HG02678 (cell line): ENCODE results near the gene VRTN.
"Not testable (repeated sequence)": the region's sequence is repeated elsewhere in the genome, so short reads cannot be mapped to it uniquely, and the experiment has no call there.

ENCODE experiments used
- ATAC-seq: cut with Tn5 transposase; IDR thresholded peaks from one replicate; pipeline ENCODE4 v1.9.1; 2021; ENCODE audit warnings: mild to moderate bottlenecking, moderate library complexity; ENCODE audit not compliant: unreplicated experiment

Gene VRTN

DNA sequence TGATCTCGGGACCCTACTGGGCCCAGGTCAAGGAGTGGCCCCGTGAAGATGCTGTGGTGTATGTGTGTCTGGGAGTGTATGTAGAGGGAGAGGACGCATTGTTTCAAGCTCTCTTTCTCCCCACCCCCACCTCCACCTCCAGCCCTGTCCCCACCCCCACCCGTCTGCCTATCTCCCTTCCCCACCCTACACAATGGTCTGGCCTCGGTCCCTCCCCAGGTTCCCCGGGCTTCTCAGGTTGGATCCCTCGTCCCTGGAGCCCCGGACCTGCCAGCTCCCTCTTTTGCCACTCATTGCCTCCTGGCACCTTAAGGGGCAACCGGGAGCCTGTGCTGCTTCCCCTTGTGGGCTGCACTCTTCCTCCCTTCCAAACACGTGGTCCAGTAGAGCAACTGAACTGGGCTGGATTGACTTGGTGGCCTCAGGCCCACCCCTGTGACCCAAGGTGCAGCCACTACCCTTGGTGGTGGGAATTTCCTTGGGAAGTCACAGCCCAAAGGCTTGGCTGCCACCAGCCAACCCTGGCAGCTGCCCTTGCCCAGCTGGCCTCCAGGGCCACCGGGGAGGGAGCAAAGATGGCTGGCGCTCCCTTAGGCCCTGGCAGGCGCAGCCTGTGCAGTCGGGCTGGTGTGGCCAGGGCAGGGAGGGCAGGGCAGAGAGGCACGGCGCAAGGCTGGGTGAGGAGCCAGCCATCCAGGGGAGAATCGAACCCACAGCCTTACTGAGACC lies 628 bp downstream of the VRTN start:
- no peak for ATAC-seq

DNA sequence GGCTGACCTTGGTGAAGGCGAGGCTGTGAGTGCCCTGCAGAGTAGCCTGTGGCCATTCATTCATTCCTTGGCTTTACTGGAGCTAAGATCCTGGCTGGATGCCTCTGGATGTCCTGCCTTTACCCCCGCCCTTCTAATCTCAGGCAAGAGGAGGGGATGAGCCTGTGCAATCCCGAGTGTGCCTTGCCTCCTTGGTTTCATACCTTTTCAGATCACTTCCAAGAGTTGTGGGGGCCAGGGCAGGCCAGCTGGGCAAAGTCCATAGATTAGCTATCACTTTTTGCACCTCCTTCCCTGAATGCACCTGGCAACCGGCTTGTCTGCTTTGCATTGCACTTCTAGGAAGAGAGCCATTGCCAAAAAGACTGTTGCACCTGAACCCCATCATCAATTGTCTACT lies 1.5 kb downstream of the VRTN start:
- ATAC-seq, result no peak

DNA sequence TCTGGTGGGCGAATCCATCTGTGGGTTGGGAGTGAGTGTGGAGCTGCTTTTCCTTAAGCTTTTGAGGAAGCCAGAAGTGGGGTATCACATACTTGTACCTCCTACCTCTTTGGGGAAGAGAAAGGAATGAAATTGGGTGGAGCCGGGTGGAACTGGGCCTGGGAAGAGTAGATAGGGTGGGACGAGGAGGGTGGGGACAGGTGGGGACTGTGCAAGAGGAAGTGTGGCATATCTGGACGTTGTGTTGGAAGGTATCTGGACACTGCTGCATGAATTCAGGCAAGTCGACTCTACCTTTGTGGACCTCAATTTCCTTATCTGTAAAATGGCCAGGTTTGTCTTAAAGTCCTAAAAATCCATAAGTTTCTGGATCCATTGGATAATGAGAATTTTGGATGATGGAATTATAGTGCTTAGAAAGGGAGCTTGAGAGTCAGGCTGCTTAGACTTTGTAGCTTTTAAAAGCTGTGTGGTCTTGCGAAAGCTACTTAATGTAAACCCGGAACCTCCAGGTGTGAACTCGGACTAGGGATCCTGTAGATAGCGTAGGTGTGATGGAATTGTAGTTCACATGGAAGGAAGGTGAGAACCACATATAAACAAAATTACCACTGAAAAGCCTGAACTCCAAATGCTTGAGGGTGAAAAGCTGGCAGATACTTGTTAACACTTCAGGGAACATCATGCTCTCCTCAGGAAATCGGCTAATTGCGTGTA lies 2.1 kb downstream of the VRTN start:
- no peak for ATAC-seq

DNA sequence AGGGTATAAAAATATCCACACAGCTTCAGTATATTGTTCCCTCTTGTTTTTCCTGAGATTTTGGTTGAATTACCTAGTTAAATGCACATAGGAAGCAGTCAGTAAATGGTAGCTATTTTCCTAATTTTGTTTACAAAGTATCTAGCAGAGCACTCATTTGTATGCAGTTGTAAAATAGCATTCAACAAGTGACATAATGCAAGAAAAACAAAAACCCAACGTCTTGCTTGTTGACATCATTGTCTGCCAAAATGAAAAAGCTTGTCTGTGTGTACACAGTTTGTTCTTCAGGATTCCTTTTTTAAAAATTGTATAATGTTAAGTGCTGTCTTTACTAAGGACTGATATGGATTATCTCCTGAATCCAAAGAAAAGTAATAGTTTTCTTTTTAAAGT lies 2.7 kb downstream of the VRTN start:
- ATAC-seq, result no peak

DNA sequence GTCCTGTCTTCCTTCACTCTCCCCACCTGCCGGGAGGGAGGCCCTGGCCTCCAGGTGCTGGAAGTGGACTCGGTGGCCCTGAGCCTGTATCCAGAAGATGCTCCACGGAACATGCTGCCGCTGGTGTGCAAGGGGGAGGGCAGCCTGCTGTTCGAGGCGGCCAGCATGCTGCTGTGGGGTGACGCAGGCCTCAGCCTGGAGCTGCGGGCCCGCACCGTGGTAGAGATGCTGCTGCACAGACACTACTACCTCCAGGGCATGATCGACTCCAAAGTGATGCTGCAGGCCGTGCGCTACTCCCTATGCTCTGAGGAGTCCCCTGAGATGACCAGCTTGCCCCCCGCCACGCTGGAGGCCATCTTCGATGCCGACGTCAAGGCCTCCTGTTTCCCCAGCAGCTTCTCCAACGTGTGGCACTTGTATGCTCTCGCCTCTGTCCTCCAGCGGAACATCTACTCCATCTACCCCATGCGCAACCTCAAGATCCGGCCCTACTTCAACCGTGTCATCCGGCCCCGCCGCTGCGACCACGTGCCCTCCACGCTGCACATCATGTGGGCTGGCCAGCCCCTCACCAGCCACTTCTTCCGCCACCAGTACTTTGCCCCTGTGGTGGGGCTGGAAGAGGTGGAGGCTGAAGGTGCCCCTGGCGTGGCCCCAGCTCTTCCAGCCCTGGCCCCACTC lies 8.8 kb downstream of the VRTN start:
- no peak for ATAC-seq

DNA sequence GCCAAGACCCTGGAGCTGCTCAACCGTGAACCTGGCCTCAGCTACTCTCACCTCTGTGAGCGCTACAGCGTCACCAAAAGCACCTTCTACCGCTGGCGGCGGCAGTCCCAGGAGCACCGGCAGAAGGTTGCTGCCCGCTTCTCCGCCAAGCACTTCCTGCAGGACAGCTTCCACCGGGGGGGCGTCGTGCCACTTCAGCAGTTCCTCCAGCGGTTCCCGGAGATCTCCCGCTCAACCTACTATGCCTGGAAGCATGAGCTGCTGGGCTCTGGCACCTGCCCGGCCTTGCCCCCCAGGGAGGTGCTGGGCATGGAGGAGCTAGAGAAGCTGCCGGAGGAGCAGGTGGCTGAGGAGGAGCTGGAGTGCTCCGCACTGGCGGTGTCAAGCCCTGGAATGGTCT lies 9.3 kb downstream of the VRTN start:
- no peak for ATAC-seq

DNA sequence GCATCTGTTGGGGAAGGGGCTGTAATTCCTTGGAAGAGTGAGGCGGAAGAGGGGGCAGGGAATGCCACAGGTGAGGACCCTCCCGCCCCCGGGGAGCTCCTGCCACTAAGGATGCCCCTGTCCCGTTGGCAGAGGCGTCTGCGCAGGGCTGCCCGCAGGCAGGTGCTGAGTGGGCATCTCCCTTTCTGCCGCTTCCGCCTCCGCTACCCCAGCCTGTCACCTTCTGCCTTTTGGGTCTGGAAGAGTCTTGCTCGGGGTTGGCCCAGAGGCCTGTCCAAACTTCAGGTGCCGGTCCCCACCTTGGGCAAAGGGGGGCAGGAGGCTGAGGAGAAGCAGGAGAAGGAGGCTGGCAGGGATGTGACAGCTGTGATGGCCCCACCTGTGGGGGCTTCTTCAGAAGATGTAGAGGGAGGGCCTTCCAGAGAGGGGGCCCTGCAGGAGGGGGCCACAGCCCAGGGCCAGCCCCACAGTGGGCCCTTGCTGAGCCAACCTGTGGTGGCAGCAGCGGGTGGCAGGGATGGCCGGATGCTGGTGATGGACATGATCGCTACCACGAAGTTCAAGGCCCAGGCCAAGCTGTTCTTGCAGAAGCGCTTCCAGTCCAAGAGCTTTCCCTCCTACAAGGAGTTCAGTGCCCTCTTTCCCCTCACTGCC lies 10.0 kb downstream of the VRTN start:
- no peak for ATAC-seq

DNA sequence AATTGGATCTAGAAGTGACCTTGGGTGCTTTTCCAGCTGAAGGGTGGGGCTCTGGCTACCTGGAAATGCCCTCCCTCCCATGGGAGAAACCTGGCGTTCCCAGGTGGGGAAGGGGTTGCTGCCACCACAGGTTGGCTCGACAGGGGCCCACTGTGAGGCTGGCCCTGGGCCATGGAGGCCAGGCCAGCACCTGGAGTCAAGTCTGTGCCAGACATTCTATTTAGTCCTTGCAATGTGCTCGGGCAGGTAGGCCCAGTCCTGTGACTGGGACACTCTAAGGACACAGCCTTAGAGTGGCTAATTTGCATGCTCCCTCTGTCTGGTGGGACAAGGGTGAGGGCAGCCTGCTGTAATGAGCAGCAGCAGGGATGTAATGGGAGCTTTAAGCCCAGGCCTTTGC lies 11.9 kb downstream of the VRTN start:
- ATAC-seq, result no peak

DNA sequence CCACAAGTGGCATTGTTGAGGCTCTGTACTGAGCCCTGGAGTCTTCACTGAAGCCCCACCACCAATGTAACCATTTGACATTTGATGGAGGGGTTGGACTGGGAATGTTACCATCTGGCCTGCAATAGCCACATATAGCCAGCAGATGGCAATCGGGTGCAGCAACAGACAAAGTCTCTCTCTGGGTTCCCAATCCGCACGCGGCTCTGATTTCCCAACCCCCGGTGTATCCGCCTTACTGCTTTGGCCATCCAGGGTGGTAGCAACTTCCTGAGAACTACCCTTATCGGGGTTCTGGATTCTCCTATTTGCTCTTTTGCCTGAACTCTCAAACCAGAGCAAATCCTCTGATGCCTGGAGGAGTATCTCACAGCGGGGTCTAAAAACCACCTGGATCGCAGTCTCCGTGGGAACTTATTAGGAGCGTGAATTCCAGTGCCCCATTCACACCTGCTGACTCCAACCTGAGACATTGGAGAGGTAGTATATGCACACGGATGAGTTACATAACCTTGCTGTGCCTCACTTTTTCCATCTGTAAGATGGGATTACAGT lies 14.2 kb downstream of the VRTN start:
- ATAC-seq, result no peak

DNA sequence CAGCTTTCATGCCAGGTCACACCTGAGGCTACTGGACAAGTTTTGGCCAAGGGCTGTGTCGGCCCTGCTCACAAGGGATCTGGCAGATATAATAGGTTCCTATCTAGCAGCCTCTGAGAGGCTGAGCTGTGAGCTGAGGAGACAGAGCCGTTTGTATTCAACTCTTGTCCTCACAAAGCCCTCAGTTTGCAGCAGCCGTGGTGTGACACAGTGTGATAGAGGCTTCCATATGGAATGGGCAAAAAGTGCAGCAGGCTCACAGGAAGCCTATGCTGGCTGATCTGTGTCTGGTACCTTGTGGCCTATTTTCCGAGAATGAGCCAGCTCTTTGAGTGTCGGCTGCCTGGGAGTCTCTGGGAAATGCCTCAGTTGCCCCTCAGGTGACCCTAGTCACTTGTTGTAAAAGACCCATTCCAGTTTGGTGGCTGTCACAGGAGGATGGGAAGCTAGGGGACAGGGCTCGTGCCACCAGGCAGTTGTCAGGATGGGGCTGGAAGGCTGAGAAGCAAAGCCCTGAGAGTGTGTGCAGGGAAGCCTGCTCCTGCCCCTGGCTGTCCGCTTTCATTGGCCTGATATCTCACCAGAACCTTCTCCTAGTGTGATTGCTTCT lies 16.1 kb downstream of the VRTN start:
- ATAC-seq, result no peak

DNA sequence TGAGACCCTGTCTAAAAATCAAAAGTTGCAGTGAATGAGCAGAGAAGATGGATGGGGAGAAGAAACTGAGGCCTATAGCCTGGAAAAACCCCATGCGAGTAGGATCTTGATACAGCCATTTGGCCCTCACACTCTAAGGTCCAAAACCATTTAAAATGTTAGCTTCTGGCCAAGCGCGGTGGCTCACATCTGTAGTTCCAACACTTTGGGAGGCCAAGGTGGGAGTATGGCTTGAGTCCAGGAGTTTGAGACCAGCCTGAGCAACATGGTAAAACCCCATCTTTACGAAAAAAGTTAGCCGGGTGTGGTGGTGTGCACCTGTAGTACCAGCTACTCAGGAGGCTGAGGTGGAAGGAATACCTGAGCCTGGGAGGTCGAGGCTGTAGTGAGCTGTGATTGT lies 19.8 kb downstream of the VRTN start:
- no peak for ATAC-seq

DNA sequence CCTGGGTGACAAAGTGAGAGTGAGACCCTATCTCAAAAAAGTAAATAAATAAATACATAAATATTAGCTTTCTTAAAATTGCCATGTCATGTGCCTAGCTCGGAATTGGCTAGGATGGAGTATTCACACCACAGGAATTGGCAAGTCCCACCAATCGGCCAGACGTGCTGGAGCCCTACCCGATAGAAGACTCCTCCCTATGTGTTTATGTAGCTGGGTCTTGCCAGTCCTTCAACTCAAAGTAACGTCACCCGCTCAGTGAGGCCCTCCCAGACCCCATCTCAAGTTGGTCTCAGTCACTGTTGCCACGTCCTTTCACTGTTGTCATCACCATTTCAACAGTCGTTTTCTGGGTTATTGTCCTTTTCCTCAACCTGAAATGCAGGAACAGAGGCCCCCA lies 20.2 kb downstream of the VRTN start:
- no peak for ATAC-seq

DNA sequence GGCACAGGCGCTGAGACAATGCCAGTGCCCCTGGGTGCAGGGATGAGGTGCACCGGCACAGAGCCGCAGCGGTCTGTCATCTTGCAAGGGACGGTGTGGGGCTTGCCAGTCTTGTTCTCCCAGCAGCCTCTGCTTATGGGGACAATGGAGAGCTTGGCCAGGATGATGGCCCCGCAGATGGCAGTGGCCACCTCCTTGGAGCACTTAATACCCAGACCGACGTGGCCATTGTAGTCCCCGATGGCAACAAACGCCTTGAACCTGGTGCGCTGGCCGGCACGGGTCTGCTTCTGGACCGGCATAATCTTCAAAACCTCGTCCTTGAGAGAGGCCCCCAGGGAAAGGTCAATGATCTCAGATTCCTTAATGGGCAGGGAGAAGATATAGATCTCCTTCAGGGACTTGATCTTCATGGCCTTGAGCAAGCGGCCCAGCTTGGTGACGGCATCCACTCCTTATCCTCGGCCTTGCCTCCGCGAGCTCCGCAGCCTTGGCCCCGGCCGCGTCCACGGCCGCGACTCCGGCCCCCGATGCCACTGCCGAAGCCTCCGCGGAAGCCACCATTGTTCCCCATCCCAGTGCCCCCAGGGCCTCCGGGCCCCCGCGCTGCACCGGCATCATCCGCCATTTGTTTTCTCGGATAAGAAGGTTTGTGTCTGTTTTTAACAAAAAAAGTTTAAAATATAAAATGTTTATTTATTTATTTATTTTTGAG lies 29.9 kb downstream of the VRTN start:
- ATAC-seq, result no peak

DNA sequence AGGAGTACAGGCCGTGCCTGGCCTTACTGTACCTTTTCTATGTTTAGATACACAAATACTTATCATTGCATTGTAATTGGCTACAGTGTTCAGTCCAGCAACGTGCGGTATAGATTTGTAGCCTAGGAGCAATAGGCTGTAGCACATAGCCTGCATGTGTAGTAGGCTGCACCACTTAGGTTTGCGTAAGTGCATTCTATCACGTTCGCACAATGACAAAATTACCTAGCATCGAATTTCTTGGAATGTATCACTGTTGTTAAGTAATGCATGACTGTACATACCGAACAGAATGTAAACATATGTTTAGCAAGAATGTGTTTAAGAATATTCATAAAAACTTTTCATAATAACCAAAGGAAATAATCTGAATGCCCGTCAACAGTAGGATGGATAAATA lies 31.9 kb downstream of the VRTN start:
- ATAC-seq, result no peak

DNA sequence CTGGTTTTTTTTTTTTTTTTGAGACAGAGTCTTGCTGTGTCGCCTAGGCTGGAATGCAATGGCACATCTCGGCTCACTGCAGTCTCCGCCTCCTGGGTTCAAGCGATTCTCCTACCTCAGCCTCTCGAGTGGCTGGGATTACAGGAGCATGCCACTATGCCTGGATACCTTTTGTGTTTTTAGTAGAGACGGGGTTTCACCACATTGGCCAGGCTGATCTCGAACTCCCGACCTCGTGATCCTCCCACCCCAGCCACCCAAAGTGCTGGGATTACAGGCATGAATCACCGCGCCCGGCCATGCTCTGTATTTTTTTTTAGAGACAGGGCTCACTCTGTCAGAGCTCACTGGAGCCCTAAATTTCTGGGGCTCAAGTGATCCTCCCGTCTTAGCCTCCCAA lies 32.6 kb downstream of the VRTN start:
- ATAC-seq, result no peak

DNA sequence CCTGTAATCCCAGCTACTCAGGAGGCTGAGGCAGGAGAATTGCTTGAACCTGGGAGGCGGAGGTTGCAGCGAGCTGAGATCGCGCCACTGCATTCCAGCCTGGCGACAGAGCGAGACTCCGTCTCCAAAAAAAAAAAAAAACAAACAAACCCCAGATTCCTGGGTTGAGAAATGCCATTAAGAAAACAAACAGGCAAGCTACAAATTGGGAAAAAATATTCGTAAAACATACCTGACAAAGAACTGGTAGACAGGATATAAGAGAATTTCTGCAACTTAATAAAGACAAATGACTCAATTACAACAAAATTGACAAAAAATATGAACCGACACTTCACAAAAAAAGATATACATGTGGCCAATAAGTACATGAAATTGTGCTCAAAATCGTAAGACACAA lies 33.3 kb downstream of the VRTN start:
- not testable (repeated sequence) for ATAC-seq

DNA sequence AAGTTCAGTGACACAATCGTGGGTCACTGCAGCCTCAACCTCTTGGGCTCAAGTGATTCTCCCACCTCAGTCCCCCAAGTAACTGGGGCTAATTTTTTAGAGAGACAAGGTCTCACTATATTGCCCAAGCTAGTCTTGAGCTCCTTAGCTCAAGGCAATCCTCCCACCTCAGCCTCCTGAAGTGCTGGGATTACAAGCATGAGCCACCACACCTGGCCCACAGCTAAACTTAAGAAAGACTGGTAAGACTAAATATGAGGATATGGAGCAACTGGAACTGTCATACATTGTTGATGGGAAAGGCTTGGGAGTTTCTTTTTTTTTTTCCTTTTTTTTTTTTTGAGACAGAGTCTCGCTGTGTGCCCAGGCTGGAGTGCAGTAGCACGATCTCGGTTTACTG lies 34.0 kb downstream of the VRTN start:
- no peak for ATAC-seq

DNA sequence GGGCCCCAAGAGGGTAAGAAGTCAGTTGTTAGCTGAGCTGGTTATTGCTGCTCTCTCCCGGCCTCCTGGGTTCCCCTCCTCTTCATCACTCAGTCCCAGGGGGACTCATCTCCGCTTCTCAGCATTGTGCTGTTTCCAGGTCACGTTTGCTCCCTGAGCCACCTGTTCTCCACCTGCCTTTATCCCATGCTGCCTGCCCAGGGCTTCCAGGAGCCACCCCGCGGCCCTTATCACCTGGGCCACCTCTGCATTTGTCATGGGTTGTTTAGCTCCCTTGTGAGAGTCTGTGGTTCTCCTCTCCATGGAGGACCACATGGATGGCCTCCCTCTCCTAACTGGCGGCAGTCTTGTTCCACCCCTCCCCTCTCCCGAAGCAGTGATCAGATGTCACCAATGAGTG lies 41.7 kb downstream of the VRTN start:
- ATAC-seq, result no peak

DNA sequence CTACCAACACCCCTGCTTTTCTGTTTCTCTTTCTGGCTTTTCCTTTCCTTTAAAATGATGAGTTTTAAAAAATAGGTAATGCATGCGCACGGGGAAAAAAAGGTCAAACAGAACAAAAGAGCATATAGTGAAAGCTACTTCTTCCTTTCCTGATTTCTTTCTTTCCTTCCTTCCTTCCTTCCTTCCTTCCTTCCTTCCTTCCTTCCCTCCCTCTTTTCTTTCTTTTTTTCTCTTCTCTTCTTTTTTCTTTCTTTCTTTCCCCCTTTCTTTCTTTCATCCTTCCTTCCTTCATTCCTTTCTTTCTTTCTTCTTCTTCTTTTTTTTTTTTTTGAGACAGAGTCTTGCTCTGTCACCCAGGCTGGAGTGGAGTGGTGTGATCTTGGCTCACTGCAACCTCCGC lies 42.2 kb downstream of the VRTN start:
- ATAC-seq, result not testable (repeated sequence)

DNA sequence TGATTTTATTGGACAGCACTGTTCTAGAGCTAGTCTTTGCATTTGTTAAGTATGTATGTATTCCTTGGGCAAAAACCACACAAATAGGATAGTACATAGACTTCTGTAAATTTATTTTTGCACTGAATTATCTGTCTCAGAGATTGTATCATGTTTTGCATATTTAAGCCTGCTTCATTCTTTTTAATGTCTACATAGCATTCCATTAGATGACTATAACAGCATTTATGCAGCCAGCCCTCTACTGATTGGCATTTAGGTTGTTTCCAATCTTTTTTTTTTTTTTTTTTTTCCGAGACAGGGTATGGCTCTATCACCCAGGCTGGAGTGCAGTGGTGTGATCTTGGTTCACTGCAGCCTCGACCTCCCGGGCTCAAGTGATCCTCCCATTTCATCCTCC lies 43.2 kb downstream of the VRTN start:
- ATAC-seq, result no peak
